ENCODE measurements around the gene INSL3.
A peak's percentile ranks its signal among the peaks of the same experiment; 100 is the strongest.

INSL3 gene

DNA sequence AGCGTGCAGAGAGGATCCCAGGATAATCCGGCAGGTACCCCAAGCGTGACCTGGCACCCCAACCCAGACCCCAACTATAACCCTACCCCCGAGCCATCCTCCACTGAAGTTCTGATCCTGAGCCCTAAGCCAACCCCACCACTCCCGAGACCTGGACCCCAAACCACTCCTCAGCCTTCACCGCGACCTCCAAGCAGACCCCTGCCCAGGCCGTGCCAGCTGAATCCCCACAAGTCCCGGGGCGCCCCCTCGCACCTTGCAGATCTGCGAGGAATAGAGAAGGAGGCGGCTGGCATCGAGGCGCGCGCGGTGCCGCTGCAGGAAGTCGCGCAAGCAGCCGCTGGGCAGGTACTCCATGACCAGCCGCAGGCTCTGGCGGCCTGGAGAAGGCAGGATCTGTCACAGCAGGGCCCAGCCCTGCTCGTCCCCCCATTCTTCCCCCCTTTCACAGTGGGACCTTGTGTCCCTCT, 10.1 kb upstream of the INSL3 start:
- H2BK120ac ChIP-seq (ENCODE audit: insufficient read depth, low read length, poor library complexity), result no peak overlapping the region
- no peak overlapping the region for H2BK5ac ChIP-seq (ENCODE audit: low read depth, low read length, poor library complexity)
- no peaks in the 10 kb centered on the region for H3K36me3 ChIP-seq (ENCODE audit: control insufficient read depth in 1 of 2, insufficient read depth in 2 of 2, low read length in 2 of 2)
- H2AK5ac ChIP-seq (ENCODE audit: low read length), result no peak overlapping the region
- no peak overlapping the region for H2AFZ ChIP-seq (ENCODE audit: insufficient read depth, low read length, poor library complexity)
- DNase-seq, result no peak
- no peak overlapping the region for H3K4me2 ChIP-seq (ENCODE audit: low read length)
- no peak overlapping the region for H3K27ac ChIP-seq (ENCODE audit: low read depth, low read length)
- peaks cover 2 to 6% of the 10 kb centered on the region in 2 experiments for H3K4me1 ChIP-seq (ENCODE audit: control insufficient read depth in 1 of 2, insufficient read depth in 2 of 2, low read length in 2 of 2)
- no peak overlapping the region for H2BK12ac ChIP-seq (ENCODE audit: low read length)
- no peaks in the 10 kb centered on the region for H3K79me2 ChIP-seq (ENCODE audit: control insufficient read depth, insufficient read depth, low read length, poor library complexity)
- H3K4ac ChIP-seq (ENCODE audit: low read depth, low read length), result no peak overlapping the region
- WGBS (ENCODE audit: extremely low coverage, insufficient coverage, insufficient read length), result no CpG with 5 or more reads among the region's 25 CpGs
- no peak overlapping the region for H4K12ac ChIP-seq (ENCODE audit: low read depth, low read length)
- no peak overlapping the region for H3K18ac ChIP-seq (ENCODE audit: low read length)
- H3K79me1 ChIP-seq (ENCODE audit: low read length), result peaks cover 2% of the 10 kb centered on the region
- no peak overlapping the region for H4K8ac ChIP-seq (ENCODE audit: low read depth, low read length)
- H3K9ac ChIP-seq (ENCODE audit: low read length), result no peak overlapping the region
- H4K91ac ChIP-seq (ENCODE audit: low read depth, low read length), result no peak overlapping the region
- no peak overlapping the region for H3K14ac ChIP-seq (ENCODE audit: low read length)
- no peak overlapping the region for H3K23ac ChIP-seq (ENCODE audit: low read length)
- H3K9me3 ChIP-seq (ENCODE audit: insufficient read depth, low read depth, low read length), result no peaks in the 10 kb centered on the region
- H3K27me3 ChIP-seq (ENCODE audit: insufficient read depth, low read length), result no peaks in the 10 kb centered on the region
- H3K4me3 ChIP-seq (ENCODE audit: low read depth, low read length), result no peak overlapping the region

DNA sequence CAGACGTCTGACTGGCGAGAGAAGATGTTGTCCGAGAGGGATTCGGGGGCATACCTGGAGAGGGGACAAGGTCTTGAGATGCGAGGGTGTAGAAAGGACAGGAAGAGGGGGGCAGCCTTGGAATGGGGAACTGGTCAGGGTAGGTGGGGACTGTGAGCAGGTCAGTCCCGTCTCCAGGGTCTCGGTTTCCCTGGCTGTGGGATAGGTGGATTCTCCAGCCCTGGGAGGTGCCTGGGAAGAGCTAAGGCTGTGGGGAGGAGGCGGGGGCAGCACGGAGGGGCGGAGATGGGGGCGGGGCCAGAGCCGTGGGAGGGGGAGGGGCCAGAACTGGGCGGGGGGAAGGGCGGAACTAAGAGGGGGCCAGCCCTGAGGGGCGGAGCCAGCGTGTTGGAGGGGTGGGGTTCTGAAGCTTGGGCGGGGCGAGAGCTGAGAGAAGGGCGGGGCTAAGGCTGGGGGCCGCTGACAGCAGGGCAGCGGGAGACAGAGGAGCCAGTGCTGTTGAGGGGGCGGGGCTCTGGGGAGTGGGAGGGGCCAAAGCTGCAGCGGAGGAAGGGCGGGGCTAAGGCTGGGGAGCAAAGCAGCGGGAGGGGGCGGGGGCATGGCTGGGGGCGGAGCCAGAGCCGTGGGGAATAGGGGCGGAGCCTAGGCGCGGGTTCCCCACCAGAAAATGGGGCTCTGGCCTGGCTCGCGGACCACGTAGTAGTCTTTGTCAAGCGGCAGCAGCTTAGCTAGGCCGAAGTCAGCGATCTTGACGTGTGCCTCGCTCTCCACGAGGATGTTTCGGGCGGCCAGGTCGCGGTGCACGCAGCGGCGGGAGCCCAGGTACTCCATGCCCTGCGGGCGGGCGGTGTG, 9.5 kb upstream of the INSL3 start:
- Histone ChIP-seq H2BK5ac (ENCODE audit: low read depth, low read length, poor library complexity) (no peak overlapping the region), H3K36me3 (ENCODE audit: control insufficient read depth in 1 of 2, insufficient read depth in 2 of 2, low read length in 2 of 2) (no peaks in the 10 kb centered on the region), H3K23ac (ENCODE audit: low read length) (no peak overlapping the region), H2AK5ac (ENCODE audit: low read length) (no peak overlapping the region), H2AFZ (ENCODE audit: insufficient read depth, low read length, poor library complexity) (peak overlapping the region; percentile 75), H3K79me2 (ENCODE audit: control insufficient read depth, insufficient read depth, low read length, poor library complexity) (no peaks in the 10 kb centered on the region), H3K4me3 (ENCODE audit: low read depth, low read length) (no peak overlapping the region), H2BK12ac (ENCODE audit: low read length) (no peak overlapping the region), H3K4me1 (ENCODE audit: control insufficient read depth in 1 of 2, insufficient read depth in 2 of 2, low read length in 2 of 2) (peaks cover 2 to 6% of the 10 kb centered on the region in 2 experiments), H3K27me3 (ENCODE audit: insufficient read depth, low read length) (no peaks in the 10 kb centered on the region), H3K9ac (ENCODE audit: low read length) (no peak overlapping the region), H4K12ac (ENCODE audit: low read depth, low read length) (no peak overlapping the region), H3K18ac (ENCODE audit: low read length) (no peak overlapping the region), H3K79me1 (ENCODE audit: low read length) (peaks cover 2% of the 10 kb centered on the region), H2BK120ac (ENCODE audit: insufficient read depth, low read length, poor library complexity) (peak overlapping the region; percentile 3), H3K27ac (ENCODE audit: low read depth, low read length) (no peak overlapping the region), H4K91ac (ENCODE audit: low read depth, low read length) (peak overlapping the region; percentile 65), H3K9me3 (ENCODE audit: insufficient read depth, low read depth, low read length) (no peaks in the 10 kb centered on the region), H3K4me2 (ENCODE audit: low read length) (peak overlapping the region; percentile 59), H3K14ac (ENCODE audit: low read length) (peak overlapping the region; percentile 21), H3K4ac (ENCODE audit: low read depth, low read length) (no peak overlapping the region), H4K8ac (ENCODE audit: low read depth, low read length) (peak overlapping the region; percentile 41)
- no CpG with 5 or more reads among the region's 50 CpGs for WGBS (ENCODE audit: extremely low coverage, insufficient coverage, insufficient read length)
- DNase-seq, result peak; percentile 86 to 88

GRCh38 chr19:17829855-17830566, 8.7 kb upstream of the INSL3 start:
- H3K27ac ChIP-seq (ENCODE audit: low read depth, low read length), result no peak overlapping the region
- H3K9me3 ChIP-seq (ENCODE audit: insufficient read depth, low read depth, low read length), result no peaks in the 10 kb centered on the region
- H3K4me3 ChIP-seq (ENCODE audit: low read depth, low read length), result no peak overlapping the region
- H3K18ac ChIP-seq (ENCODE audit: low read length), result no peak overlapping the region
- H2BK12ac ChIP-seq (ENCODE audit: low read length), result no peak overlapping the region
- peak overlapping the region; percentile 65 for H4K91ac ChIP-seq (ENCODE audit: low read depth, low read length)
- no peaks in the 10 kb centered on the region for H3K79me2 ChIP-seq (ENCODE audit: control insufficient read depth, insufficient read depth, low read length, poor library complexity)
- DNase-seq, result peak; percentile 61 to 78
- peaks cover 2 to 6% of the 10 kb centered on the region in 2 experiments for H3K4me1 ChIP-seq (ENCODE audit: control insufficient read depth in 1 of 2, insufficient read depth in 2 of 2, low read length in 2 of 2)
- H2BK5ac ChIP-seq (ENCODE audit: low read depth, low read length, poor library complexity), result no peak overlapping the region
- no peak overlapping the region for H3K9ac ChIP-seq (ENCODE audit: low read length)
- peak overlapping the region; percentile 68 for H4K12ac ChIP-seq (ENCODE audit: low read depth, low read length)
- peak overlapping the region; percentile 59 for H3K4me2 ChIP-seq (ENCODE audit: low read length)
- H2BK120ac ChIP-seq (ENCODE audit: insufficient read depth, low read length, poor library complexity), result peak overlapping the region; percentile 3
- peak overlapping the region; percentile 76 for H4K8ac ChIP-seq (ENCODE audit: low read depth, low read length)
- no peak overlapping the region for H2AK5ac ChIP-seq (ENCODE audit: low read length)
- H3K14ac ChIP-seq (ENCODE audit: low read length), result peak overlapping the region; percentile 21
- no CpG with 5 or more reads among the region's 29 CpGs for WGBS (ENCODE audit: extremely low coverage, insufficient coverage, insufficient read length)
- H3K27me3 ChIP-seq (ENCODE audit: insufficient read depth, low read length), result no peaks in the 10 kb centered on the region
- H3K79me1 ChIP-seq (ENCODE audit: low read length), result peaks cover 2% of the 10 kb centered on the region
- H3K36me3 ChIP-seq (ENCODE audit: control insufficient read depth in 1 of 2, insufficient read depth in 2 of 2, low read length in 2 of 2), result no peaks in the 10 kb centered on the region
- no peak overlapping the region for H3K4ac ChIP-seq (ENCODE audit: low read depth, low read length)
- no peak overlapping the region for H3K23ac ChIP-seq (ENCODE audit: low read length)
- peak overlapping the region; percentile 75 for H2AFZ ChIP-seq (ENCODE audit: insufficient read depth, low read length, poor library complexity)

DNA sequence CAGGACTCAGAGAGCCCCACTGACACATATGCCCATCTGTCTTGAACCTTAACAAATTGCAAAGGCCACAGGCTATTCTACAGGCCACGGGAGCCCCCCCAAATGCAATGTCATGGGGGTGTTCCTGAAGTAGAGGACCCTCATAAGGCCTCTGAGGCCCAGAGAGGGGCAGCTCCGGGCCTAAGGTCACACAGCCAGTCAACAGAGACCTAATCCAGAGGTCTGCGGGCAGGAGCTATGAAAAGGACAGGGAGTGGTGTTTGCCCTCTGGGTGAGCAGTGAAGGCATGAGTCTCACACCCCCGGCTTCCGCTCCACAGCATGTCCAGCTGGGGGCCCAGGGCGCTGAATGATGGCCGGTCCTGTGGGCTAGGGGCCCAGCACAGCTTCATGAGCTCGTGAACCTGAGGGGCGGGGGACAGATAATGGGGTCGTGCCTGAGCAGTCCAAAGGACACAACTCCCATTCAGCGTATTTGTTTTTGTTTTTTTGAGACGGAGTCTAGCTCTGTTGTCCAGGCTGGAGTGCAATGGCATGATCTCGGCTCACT, 5.3 kb upstream of the INSL3 start:
- Histone ChIP-seq H3K18ac (ENCODE audit: low read length) (no peak overlapping the region), H3K23ac (ENCODE audit: low read length) (no peak overlapping the region), H2AK5ac (ENCODE audit: low read length) (no peak overlapping the region), H3K14ac (ENCODE audit: low read length) (no peak overlapping the region), H3K36me3 (ENCODE audit: control insufficient read depth in 1 of 2, insufficient read depth in 2 of 2, low read length in 2 of 2) (no peaks in the 10 kb centered on the region), H2AFZ (ENCODE audit: insufficient read depth, low read length, poor library complexity) (no peak overlapping the region), H3K9me3 (ENCODE audit: insufficient read depth, low read depth, low read length) (no peaks in the 10 kb centered on the region), H2BK12ac (ENCODE audit: low read length) (no peak overlapping the region), H3K9ac (ENCODE audit: low read length) (no peak overlapping the region), H4K8ac (ENCODE audit: low read depth, low read length) (no peak overlapping the region), H3K79me1 (ENCODE audit: low read length) (peaks cover 2% of the 10 kb centered on the region), H3K4me2 (ENCODE audit: low read length) (no peak overlapping the region), H2BK120ac (ENCODE audit: insufficient read depth, low read length, poor library complexity) (no peak overlapping the region), H4K91ac (ENCODE audit: low read depth, low read length) (no peak overlapping the region), H3K27me3 (ENCODE audit: insufficient read depth, low read length) (no peaks in the 10 kb centered on the region), H3K27ac (ENCODE audit: low read depth, low read length) (no peak overlapping the region), H2BK5ac (ENCODE audit: low read depth, low read length, poor library complexity) (no peak overlapping the region), H3K4ac (ENCODE audit: low read depth, low read length) (no peak overlapping the region), H3K4me1 (ENCODE audit: control insufficient read depth in 1 of 2, insufficient read depth in 2 of 2, low read length in 2 of 2) (peaks cover 2 to 6% of the 10 kb centered on the region in 2 experiments), H3K79me2 (ENCODE audit: control insufficient read depth, insufficient read depth, low read length, poor library complexity) (no peaks in the 10 kb centered on the region), H3K4me3 (ENCODE audit: low read depth, low read length) (no peak overlapping the region), H4K12ac (ENCODE audit: low read depth, low read length) (no peak overlapping the region)
- peak in 1 of 2 donors; percentile 20 for DNase-seq
- WGBS (ENCODE audit: extremely low coverage, insufficient coverage, insufficient read length), result no CpG with 5 or more reads among the region's 13 CpGs

Data from trophoblast cell (in vitro differentiated cells and primary cell).